Measurements from ENCODE around the gene KLHL5.
"Not testable (repeated sequence)": the region's sequence is repeated elsewhere in the genome, so short reads cannot be mapped to it uniquely, and the experiment has no call there.

Gene KLHL5

GRCh38 chr4:39062094-39062769 is at the start of gene KLHL5:
Gene KLHL5 (plus strand): TSS chr4:39062232. CDS start chr4:39062653, 421 bp downstream.
- DNase-seq (ENCODE audit: low spot score): no peak

- no peak for DNase-seq (ENCODE audit: low spot score)
These were observed 48.0 kb upstream of the KLHL5 start for GRCh38 chr4:39014028-39014427.

DNA sequence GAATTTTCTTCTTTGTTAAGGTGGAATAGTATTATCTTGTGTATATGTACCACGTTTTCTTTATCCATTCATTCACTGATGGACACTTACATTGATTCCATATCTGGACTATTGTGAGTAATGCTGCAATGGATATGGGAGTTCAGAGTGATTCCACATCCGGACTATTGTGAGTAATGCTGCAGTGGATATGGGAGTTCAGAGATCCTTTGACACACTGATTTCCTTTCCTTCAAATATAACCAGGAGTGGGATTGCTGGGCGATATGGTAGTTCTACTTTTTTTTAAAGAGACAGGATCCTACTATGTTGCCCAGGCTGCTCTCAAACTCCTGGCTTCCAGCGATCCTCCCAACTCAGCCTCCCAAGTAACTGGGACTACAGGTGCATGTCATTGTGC is 41.9 kb upstream of the KLHL5 start:
- DNase-seq (ENCODE audit: low spot score): no peak

DNA sequence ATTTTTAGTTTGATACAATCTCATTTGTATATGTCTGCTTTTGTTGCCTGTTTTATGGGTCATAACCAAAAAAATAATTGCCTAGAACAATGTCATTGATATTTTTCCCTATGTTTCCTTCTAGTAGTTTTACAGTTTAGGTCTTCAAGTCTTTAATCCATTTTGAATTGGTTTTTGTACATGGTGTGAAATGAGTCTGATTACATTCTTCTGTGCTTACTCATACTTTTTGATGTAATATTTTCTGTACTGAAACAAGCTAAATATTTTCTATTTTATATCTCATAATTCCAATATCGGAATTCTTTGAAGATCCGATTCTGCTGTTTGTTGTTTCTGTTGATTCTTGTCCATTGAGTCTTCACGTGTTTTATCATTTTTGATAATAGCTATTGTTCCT is 40.4 kb upstream of the KLHL5 start:
- no peak for DNase-seq (ENCODE audit: low spot score)

DNA sequence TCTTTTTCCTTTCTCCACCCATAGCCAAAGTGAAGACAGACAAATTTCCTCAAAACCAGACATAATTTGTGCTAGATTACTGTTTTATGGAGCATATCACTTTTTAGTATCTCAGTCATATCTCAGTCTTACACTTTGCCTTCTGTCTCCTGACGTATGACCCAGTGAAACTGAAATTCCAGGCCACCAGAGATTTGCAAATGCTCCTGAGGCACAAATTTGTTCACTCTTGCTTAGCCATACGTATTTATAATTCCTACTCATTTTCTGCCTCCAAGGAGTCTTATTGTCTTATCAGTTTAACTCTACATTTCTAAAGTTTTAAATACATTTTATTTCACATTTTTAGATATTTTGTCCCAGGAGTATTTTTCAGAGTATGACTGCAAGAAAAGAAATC is 39.8 kb upstream of the KLHL5 start:
- no peak for DNase-seq (ENCODE audit: low spot score)

- no peak for DNase-seq (ENCODE audit: low spot score)
These were observed 39.0 kb upstream of the KLHL5 start for GRCh38 chr4:39023059-39023458.

- DNase-seq (ENCODE audit: low spot score): no peak
These were observed 37.6 kb upstream of the KLHL5 start for GRCh38 chr4:39024311-39024865.

- no peak for DNase-seq (ENCODE audit: low spot score)
These were observed 36.4 kb upstream of the KLHL5 start for GRCh38 chr4:39025552-39026085.

- no peak for DNase-seq (ENCODE audit: low spot score)
These were observed 35.9 kb upstream of the KLHL5 start for GRCh38 chr4:39026096-39026495.

DNA sequence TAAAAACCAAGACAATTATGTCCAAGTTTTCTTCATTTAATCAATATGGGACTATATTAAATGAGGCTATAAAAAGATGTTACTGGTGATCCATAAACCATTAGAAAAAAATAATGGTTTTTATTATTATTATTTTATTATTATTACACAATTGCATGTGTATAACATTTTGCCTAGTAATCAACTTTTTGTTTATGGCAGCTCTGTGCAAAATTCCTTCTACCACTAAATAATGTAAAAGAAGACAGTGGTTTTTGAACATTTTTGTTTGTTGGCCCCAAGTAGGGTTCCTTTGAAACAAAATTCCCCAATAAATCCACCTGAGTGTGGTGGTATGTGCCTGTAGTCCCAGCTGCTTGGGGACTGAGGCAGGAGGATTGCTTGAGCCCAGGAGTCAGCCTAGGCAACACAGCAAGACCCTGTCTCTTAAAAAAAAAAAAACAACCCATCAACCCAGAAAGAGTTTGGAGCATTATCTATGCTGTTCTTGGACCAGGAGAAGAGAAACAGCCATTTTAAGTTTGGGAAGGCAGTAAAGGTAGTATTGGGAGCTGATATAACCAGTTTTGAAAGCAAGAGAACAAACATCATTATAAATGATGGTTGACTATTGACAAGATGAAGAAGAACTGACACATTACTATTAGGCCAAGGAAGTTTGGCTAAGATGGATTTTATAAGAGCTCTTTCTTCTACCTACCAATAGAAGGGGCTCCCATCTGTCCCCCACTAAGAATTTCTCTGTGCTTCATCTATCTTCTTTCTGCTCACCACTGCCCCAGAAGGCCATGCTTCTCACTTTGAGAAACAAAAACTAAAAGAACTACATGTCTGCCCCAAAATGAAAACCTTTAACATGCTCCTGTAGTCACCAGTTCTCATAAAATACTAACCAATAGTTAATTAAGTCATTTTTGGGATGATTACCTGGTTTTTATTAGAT is 32.0 kb upstream of the KLHL5 start:
- DNase-seq (ENCODE audit: low spot score): no peak

GRCh38 chr4:39030725-39031124 is 31.3 kb upstream of the KLHL5 start:
- DNase-seq (ENCODE audit: low spot score): no peak

GRCh38 chr4:39031590-39032020 is 30.4 kb upstream of the KLHL5 start:
- not testable (repeated sequence) for DNase-seq (ENCODE audit: low spot score)

- DNase-seq (ENCODE audit: low spot score): no peak
These were observed 29.6 kb upstream of the KLHL5 start, which contains the start of gene TMEM156 for GRCh38 chr4:39032218-39033085. Gene TMEM156 (minus strand): TSS chr4:39032409. CDS start chr4:39032313, 96 bp downstream.

GRCh38 chr4:39036172-39036571 is 25.9 kb upstream of the KLHL5 start:
- no peak for DNase-seq (ENCODE audit: low spot score)

DNA sequence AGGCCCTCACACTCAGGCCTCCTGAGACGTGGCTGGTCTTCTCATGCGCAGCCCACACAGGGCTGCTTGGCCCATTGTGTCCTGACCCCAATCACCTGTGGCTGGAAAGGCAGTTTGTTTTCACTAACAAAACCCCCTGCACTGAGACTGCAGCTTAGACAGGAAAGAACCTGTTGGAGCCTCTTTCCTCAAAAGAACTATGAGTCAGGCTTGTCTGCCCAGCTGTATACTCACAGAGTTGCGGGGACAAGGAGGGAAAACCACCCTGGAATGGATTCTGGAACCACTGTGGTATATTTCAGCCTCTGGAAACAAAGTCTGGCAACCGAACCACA is 24.6 kb upstream of the KLHL5 start:
- DNase-seq (ENCODE audit: low spot score): no peak

GRCh38 chr4:39037941-39038340 is 24.1 kb upstream of the KLHL5 start:
- no peak for DNase-seq (ENCODE audit: low spot score)

GRCh38 chr4:39039108-39039507 is 22.9 kb upstream of the KLHL5 start:
- DNase-seq (ENCODE audit: low spot score): no peak

DNA sequence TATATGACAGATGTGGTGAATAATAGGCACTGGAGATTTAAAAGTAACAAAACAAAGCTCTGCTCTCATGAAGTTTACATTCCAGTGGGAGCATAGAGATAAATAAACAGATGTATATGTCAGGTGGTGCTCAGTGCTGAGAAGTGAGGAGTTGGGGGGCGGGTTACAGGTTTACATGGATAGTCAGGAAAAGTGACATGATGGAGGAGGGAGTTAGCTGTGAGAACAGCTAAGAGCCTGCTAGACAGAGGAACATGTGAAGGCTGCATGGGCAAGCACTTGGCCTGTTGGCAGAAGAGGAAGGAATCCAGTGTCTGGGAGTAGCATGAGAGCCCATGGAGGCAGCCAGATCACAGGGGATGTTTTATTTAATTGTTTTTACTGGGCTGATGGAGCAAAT is 19.7 kb upstream of the KLHL5 start:
- no peak for DNase-seq (ENCODE audit: low spot score)

- no peak for DNase-seq (ENCODE audit: low spot score)
These were observed 18.8 kb upstream of the KLHL5 start for GRCh38 chr4:39043058-39043860.

GRCh38 chr4:39043861-39044363 is 18.1 kb upstream of the KLHL5 start:
- DNase-seq (ENCODE audit: low spot score): no peak

All from putamen (tissue), 1 donor.